ENCODE results near the gene IL20RB. TPM values are rescaled to one million over a fixed set of nuclear protein-coding genes. Genes with fewer than 3 reads are reported as not detected.

The IL20RB gene
- total RNA-seq, 1 donor from 2014 or later: 0.44 TPM

GRCh38 chr3:136943436-136943835 lies 14.3 kb upstream of the IL20RB start:
- peaks cover 20% of the 10 kb centered on the region for H3K36me3 ChIP-seq
- H3K27me3 ChIP-seq (ENCODE audit: low read depth): no peaks in the 10 kb centered on the region
- no peaks in the 10 kb centered on the region for H3K9me3 ChIP-seq (replicated peaks)
- intact Hi-C loops (cut with micrococcal nuclease): no loop called here
- peaks cover 72% of the 10 kb centered on the region for H3K4me1 ChIP-seq
- no peak for TF ChIP-seq CTCF (IDR thresholded peaks at IDR 0.05; ENCODE audit: borderline replicate concordance)
- no peak for DNase-seq
- no peak overlapping the region for H3K4me3 ChIP-seq
- peak overlapping the region; percentile 28 for H3K27ac ChIP-seq (replicated peaks)

GRCh38 chr3:136946978-136947377 lies 10.8 kb upstream of the IL20RB start:
- no peak overlapping the region for H3K4me3 ChIP-seq
- H3K27ac ChIP-seq (replicated peaks): no peak overlapping the region
- peaks cover 71% of the 10 kb centered on the region for H3K4me1 ChIP-seq
- no peaks in the 10 kb centered on the region for H3K9me3 ChIP-seq (replicated peaks)
- no peak for DNase-seq
- H3K27me3 ChIP-seq (ENCODE audit: low read depth): no peaks in the 10 kb centered on the region
- no peak for TF ChIP-seq CTCF (IDR thresholded peaks at IDR 0.05; ENCODE audit: borderline replicate concordance)
- intact Hi-C loops (cut with micrococcal nuclease): no loop called here
- H3K36me3 ChIP-seq: peaks cover 21% of the 10 kb centered on the region

- intact Hi-C loops (cut with micrococcal nuclease): no loop called here
- Histone ChIP-seq H3K9me3 (replicated peaks) (no peaks in the 10 kb centered on the region), H3K4me3 (no peak overlapping the region), H3K27ac (replicated peaks) (no peak overlapping the region), H3K36me3 (peaks cover 21% of the 10 kb centered on the region), H3K4me1 (peaks cover 66% of the 10 kb centered on the region), H3K27me3 (ENCODE audit: low read depth) (no peaks in the 10 kb centered on the region)
- no peak for TF ChIP-seq CTCF (IDR thresholded peaks at IDR 0.05; ENCODE audit: borderline replicate concordance)
- no peak for DNase-seq
These were observed 10.3 kb upstream of the IL20RB start for GRCh38 chr3:136947477-136947876.

- Histone ChIP-seq H3K4me1 (peaks cover 49% of the 10 kb centered on the region), H3K27me3 (ENCODE audit: low read depth) (no peaks in the 10 kb centered on the region), H3K4me3 (no peak overlapping the region), H3K9me3 (replicated peaks) (no peaks in the 10 kb centered on the region), H3K36me3 (peaks cover 21% of the 10 kb centered on the region), H3K27ac (replicated peaks) (no peak overlapping the region)
- TF ChIP-seq CTCF (IDR thresholded peaks at IDR 0.05; ENCODE audit: borderline replicate concordance): no peak
- no peak for DNase-seq
- intact Hi-C loops (cut with micrococcal nuclease): no loop called here
These were observed 8.6 kb upstream of the IL20RB start for GRCh38 chr3:136949146-136949545.

GRCh38 chr3:136949708-136950107 lies 8.1 kb upstream of the IL20RB start:
- no peak overlapping the region for H3K27ac ChIP-seq (replicated peaks)
- peaks cover 21% of the 10 kb centered on the region for H3K36me3 ChIP-seq
- H3K4me1 ChIP-seq: peaks cover 44% of the 10 kb centered on the region
- no peaks in the 10 kb centered on the region for H3K9me3 ChIP-seq (replicated peaks)
- DNase-seq: no peak
- TF ChIP-seq CTCF (IDR thresholded peaks at IDR 0.05; ENCODE audit: borderline replicate concordance): peak; percentile 35
- no peaks in the 10 kb centered on the region for H3K27me3 ChIP-seq (ENCODE audit: low read depth)
- intact Hi-C loops (cut with micrococcal nuclease): no loop called here
- no peak overlapping the region for H3K4me3 ChIP-seq

GRCh38 chr3:136950623-136951022 lies 7.2 kb upstream of the IL20RB start:
- Histone ChIP-seq H3K9me3 (replicated peaks) (no peaks in the 10 kb centered on the region), H3K36me3 (peaks cover 18% of the 10 kb centered on the region), H3K27me3 (ENCODE audit: low read depth) (no peaks in the 10 kb centered on the region), H3K27ac (replicated peaks) (no peak overlapping the region), H3K4me1 (peaks cover 35% of the 10 kb centered on the region), H3K4me3 (no peak overlapping the region)
- DNase-seq: no peak
- intact Hi-C loops (cut with micrococcal nuclease): no loop called here
- no peak for TF ChIP-seq CTCF (IDR thresholded peaks at IDR 0.05; ENCODE audit: borderline replicate concordance)

All from left ventricle myocardium inferior (tissue), 1 donor.